ENCODE measurements around the gene TNS1. TPM values are rescaled to one million over a fixed set of nuclear protein-coding genes. Genes with fewer than 3 reads are reported as not detected.

TNS1 gene
- total and polyA plus RNA-seq, 9 of the 15 experiments (the other 6 are each of a cell fraction or from before 2014, with no cell fraction given): 0.13 to 2.7 (median 0.77) TPM

DNA sequence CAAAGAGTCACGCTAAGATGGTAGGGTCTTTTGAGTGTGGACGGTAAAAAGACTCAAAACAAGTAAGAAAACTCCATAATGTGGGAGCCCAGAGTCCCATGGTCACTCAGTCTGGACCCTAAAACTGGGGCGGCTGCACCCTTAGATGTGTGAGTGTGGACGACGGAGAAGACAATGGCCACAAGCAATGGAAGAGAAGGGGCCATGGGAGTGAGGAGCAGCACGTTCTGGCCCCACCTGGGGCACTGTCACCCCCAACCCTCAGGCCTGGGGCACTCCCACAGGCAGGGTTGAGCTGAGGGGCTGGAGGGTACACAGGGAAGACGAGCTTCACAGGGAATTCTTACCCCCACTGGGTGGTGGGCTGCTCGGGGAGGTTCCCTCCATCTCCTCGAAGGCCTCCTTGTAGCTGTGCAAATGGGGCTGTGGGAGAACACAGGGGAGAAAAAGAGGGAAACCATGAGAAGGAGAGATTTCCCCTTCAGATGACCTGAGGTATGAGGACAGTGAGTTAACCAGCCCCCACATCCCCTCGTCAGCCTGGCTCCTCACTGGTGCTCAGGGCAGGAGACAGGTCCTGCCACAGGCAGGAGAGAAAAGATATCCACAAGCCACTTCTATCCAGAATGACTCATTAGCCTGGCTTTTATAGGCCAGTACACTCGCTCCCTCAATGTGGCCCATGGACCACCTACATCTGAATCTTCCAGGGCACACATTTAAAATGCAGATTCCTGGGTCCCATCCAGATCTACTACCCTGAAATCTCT, 167.9 kb downstream of the TNS1 start:
- Histone ChIP-seq H3K4me1 (replicated peaks in 1 of 2; ENCODE audit: control insufficient read depth in 2 of 2, insufficient read depth in 2 of 2, low read length in 2 of 2) (peaks cover 13 to 39% of the 10 kb centered on the region in 2 experiments; a peak in 4 of 5 replicates), H3K9ac (ENCODE audit: insufficient read depth in 1 of 2, low read depth in 2 of 2, low read length in 2 of 2) (no peak overlapping the region), H3K4me2 (ENCODE audit: insufficient read depth, low read length) (no peak overlapping the region), H4K20me1 (replicated peaks; ENCODE audit: control insufficient read depth, insufficient read depth, low read length) (no peaks in the 10 kb centered on the region), H3K4me3 (no peak overlapping the region), H2AFZ (ENCODE audit: low read depth, low read length) (no peak overlapping the region), H3K9me3 (replicated peaks; ENCODE audit: control insufficient read depth, insufficient read depth, low read depth, low read length) (no peaks in the 10 kb centered on the region), H3K9me1 (ENCODE audit: control insufficient read depth, insufficient read depth, low read length) (no peaks in the 10 kb centered on the region), H3K27me3 (ENCODE audit: control insufficient read depth in 2 of 2, insufficient read depth in 2 of 2, low read length in 2 of 2) (no peaks in the 10 kb centered on the region), H3K36me3 (ENCODE audit: control insufficient read depth, insufficient read depth, low read length) (no peaks in the 10 kb centered on the region), H3K27ac (ENCODE audit: extremely low read depth, low read depth, low read length) (no peak overlapping the region), H3K79me2 (ENCODE audit: control insufficient read depth, insufficient read depth, low read length) (no peaks in the 10 kb centered on the region)
- intact Hi-C loops (cut with micrococcal nuclease) (no loop called here), in situ Hi-C loops (cut with MboI) (no loop called here)
- DNase-seq (ENCODE audit: extremely low read depth in 1 of 4, low spot score in 3 of 4) (no peak), ATAC-seq (no peak), FAIRE-seq (no peak)
- TF ChIP-seq ZC3H4 (CRISPR knock-in tag; IDR thresholded peaks at IDR 0.05; ENCODE audit: borderline replicate concordance): no peak
- TF ChIP-seq RBBP5 (IDR thresholded peaks at IDR 0.05; ENCODE audit: borderline replicate concordance, insufficient read depth, low read length, poor library complexity, severe bottlenecking): no peak
- TF ChIP-seq, protein P1, sequence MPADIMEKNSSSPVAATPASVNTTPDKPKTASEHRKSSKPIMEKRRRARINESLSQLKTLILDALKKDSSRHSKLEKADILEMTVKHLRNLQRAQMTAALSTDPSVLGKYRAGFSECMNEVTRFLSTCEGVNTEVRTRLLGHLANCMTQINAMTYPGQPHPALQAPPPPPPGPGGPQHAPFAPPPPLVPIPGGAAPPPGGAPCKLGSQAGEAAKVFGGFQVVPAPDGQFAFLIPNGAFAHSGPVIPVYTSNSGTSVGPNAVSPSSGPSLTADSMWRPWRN (IDR thresholded peaks at IDR 0.05; ENCODE audit: low read depth): no peak
- no peak for TF ChIP-seq NCOA4 (IDR thresholded peaks at IDR 0.05; ENCODE audit: partially characterized antibody)
- TF ChIP-seq ETS2 (tag; IDR thresholded peaks at IDR 0.05; ENCODE audit: borderline replicate concordance, poor library complexity, severe bottlenecking): no peak
- no peak for TF ChIP-seq CREB1 (IDR thresholded peaks at IDR 0.05)
- TF ChIP-seq CREB1 (CRISPR knock-in tag; IDR thresholded peaks at IDR 0.05): no peak
- no peak for TF ChIP-seq ZNF695 (CRISPR knock-in tag; IDR thresholded peaks at IDR 0.05)
- no peak for TF ChIP-seq DACH1 (IDR thresholded peaks at IDR 0.05; ENCODE audit: partially characterized antibody)
- TF ChIP-seq, protein P2, sequence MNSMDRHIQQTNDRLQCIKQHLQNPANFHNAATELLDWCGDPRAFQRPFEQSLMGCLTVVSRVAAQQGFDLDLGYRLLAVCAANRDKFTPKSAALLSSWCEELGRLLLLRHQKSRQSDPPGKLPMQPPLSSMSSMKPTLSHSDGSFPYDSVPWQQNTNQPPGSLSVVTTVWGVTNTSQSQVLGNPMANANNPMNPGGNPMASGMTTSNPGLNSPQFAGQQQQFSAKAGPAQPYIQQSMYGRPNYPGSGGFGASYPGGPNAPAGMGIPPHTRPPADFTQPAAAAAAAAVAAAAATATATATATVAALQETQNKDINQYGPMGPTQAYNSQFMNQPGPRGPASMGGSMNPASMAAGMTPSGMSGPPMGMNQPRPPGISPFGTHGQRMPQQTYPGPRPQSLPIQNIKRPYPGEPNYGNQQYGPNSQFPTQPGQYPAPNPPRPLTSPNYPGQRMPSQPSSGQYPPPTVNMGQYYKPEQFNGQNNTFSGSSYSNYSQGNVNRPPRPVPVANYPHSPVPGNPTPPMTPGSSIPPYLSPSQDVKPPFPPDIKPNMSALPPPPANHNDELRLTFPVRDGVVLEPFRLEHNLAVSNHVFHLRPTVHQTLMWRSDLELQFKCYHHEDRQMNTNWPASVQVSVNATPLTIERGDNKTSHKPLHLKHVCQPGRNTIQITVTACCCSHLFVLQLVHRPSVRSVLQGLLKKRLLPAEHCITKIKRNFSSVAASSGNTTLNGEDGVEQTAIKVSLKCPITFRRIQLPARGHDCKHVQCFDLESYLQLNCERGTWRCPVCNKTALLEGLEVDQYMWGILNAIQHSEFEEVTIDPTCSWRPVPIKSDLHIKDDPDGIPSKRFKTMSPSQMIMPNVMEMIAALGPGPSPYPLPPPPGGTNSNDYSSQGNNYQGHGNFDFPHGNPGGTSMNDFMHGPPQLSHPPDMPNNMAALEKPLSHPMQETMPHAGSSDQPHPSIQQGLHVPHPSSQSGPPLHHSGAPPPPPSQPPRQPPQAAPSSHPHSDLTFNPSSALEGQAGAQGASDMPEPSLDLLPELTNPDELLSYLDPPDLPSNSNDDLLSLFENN (IDR thresholded peaks at IDR 0.05; ENCODE audit: low read depth in 2 of 2, low read length in 2 of 2): no peak
- TF ChIP-seq GABPB1 (CRISPR knock-in tag; IDR thresholded peaks at IDR 0.05): no peak
- no peak for TF ChIP-seq PURB (CRISPR knock-in tag; IDR thresholded peaks at IDR 0.05; ENCODE audit: low read depth)
- no TSS peak for BruUV-seq (replicated peaks)
- POLR2A ChIA-PET: interaction anchor here (0.6 to 1.3 kb wide), 3 partner anchors 10 to 744 kb away, joined by 3 to 4 read pairs (median 4); no protein-coding TSS in a partner anchor
- 28% methylated on average over 10 of the region's 11 CpGs for WGBS (ENCODE audit: insufficient coverage, low coverage, missing lambda C conversion rate)
- CTCF ChIA-PET (ENCODE audit: low intra/inter-chr PET ratio): no interaction called here

All from K562 (cell line).